SKM-1 (cell line): ENCODE measurements around the gene RAI1.

ENCODE experiments used
- DNase-seq: peaks from one replicate; lab custom pipeline; 2025; ENCODE audit not compliant: unreplicated experiment; lab: John Stamatoyannopoulos, UW

RAI1 gene

GRCh38 chr17:17812211-17813054 lies 131.2 kb downstream of the RAI1 start:
- no peak for DNase-seq

- DNase-seq, result no peak
These were observed 131.9 kb downstream of the RAI1 start for GRCh38 chr17:17813055-17813724.

- no peak for DNase-seq
These were observed 132.5 kb downstream of the RAI1 start for GRCh38 chr17:17813725-17814095.

GRCh38 chr17:17814162-17815061 lies 133.2 kb downstream of the RAI1 start:
- DNase-seq, result no peak

- no peak for DNase-seq
These were observed 133.8 kb downstream of the RAI1 start for GRCh38 chr17:17815062-17815406.

- no peak for DNase-seq
These were observed 134.4 kb downstream of the RAI1 start for GRCh38 chr17:17815436-17816200.

GRCh38 chr17:17816240-17816814 lies 135.1 kb downstream of the RAI1 start:
- no peak for DNase-seq

- no peak for DNase-seq
These were observed 135.7 kb downstream of the RAI1 start for GRCh38 chr17:17816831-17817551.

GRCh38 chr17:17817552-17817947 lies 136.3 kb downstream of the RAI1 start:
- no peak for DNase-seq

GRCh38 chr17:17818088-17818526 lies 136.8 kb downstream of the RAI1 start:
- no peak for DNase-seq

GRCh38 chr17:17819111-17819510 lies 137.9 kb downstream of the RAI1 start:
- DNase-seq, result no peak

- DNase-seq, result no peak
These were observed 138.3 kb downstream of the RAI1 start for GRCh38 chr17:17819561-17819995.

GRCh38 chr17:17820046-17820445 lies 138.8 kb downstream of the RAI1 start:
- no peak for DNase-seq

GRCh38 chr17:17820463-17821158 lies 139.4 kb downstream of the RAI1 start:
- no peak for DNase-seq

GRCh38 chr17:17822189-17822588 lies 140.9 kb downstream of the RAI1 start:
- DNase-seq, result no peak

- no peak for DNase-seq
These were observed 141.4 kb downstream of the RAI1 start for GRCh38 chr17:17822616-17823015.

GRCh38 chr17:17823433-17824118 lies 142.3 kb downstream of the RAI1 start:
- DNase-seq, result peak; percentile 50

- DNase-seq, result no peak
These were observed 143.0 kb downstream of the RAI1 start for GRCh38 chr17:17824119-17824782.
